22Rv1 (cell line): ENCODE measurements around the gene GBA2.

Source experiments
- ZFX ChIP-seq: fragments of 450-650 bp; IDR thresholded peaks from 2 replicates; pipeline ENCODE4 v1.6.1; 2017; ENCODE audit warnings: antibody characterized with exemption, borderline replicate concordance
- TF ChIP-seq, protein P1 (sequence below): fragments of 450-650 bp; IDR thresholded peaks from 2 replicates; pipeline ENCODE4 v1.5.1; 2017; ENCODE audit warnings: mild to moderate bottlenecking

- TF ChIP-seq, protein P1, sequence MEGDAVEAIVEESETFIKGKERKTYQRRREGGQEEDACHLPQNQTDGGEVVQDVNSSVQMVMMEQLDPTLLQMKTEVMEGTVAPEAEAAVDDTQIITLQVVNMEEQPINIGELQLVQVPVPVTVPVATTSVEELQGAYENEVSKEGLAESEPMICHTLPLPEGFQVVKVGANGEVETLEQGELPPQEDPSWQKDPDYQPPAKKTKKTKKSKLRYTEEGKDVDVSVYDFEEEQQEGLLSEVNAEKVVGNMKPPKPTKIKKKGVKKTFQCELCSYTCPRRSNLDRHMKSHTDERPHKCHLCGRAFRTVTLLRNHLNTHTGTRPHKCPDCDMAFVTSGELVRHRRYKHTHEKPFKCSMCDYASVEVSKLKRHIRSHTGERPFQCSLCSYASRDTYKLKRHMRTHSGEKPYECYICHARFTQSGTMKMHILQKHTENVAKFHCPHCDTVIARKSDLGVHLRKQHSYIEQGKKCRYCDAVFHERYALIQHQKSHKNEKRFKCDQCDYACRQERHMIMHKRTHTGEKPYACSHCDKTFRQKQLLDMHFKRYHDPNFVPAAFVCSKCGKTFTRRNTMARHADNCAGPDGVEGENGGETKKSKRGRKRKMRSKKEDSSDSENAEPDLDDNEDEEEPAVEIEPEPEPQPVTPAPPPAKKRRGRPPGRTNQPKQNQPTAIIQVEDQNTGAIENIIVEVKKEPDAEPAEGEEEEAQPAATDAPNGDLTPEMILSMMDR = no peak
- no peak for TF ChIP-seq ZFX
These were observed 2.4 kb downstream of the GBA2 start for GRCh38 chr9:35746583-35746982.
